ENCODE results near the gene SPINT1.

SPINT1 gene

DNA sequence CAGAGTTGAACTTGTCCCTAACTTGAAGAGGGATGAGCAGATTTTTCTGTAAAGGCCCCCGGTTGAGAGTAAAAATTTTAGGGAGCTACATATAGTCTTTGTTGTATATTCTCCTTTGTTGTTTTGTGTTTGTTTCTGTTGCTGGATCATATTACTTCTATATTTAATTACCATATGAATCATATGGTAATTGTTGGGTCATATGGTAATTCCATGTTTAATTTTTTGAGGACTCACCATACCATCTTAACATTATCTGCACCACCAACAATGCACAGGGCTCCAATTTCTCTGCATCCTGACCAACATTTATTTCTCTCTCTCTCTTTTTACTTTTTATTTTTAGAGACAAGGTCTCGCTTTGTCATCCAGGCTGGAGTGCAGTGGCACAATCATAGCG, 44.3 kb upstream of the SPINT1 start (continued):
- TF ChIP-seq, protein P1, sequence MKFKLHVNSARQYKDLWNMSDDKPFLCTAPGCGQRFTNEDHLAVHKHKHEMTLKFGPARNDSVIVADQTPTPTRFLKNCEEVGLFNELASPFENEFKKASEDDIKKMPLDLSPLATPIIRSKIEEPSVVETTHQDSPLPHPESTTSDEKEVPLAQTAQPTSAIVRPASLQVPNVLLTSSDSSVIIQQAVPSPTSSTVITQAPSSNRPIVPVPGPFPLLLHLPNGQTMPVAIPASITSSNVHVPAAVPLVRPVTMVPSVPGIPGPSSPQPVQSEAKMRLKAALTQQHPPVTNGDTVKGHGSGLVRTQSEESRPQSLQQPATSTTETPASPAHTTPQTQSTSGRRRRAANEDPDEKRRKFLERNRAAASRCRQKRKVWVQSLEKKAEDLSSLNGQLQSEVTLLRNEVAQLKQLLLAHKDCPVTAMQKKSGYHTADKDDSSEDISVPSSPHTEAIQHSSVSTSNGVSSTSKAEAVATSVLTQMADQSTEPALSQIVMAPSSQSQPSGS (tag by site-specific recombination; IDR thresholded peaks at IDR 0.05; ENCODE audit: low read depth), result no peak
- TF ChIP-seq BCL11B (tag by site-specific recombination; IDR thresholded peaks at IDR 0.05; ENCODE audit: low read depth), result no peak
- TF ChIP-seq ZNF670 (tag by site-specific recombination; IDR thresholded peaks at IDR 0.05; ENCODE audit: low read depth), result no peak
- TF ChIP-seq GLIS2 (tag by site-specific recombination; IDR thresholded peaks at IDR 0.05), result no peak
- no peak for TF ChIP-seq ZNF146 (tag by site-specific recombination; IDR thresholded peaks at IDR 0.05)
- no peak for TF ChIP-seq MYNN (tag by site-specific recombination; IDR thresholded peaks at IDR 0.05; ENCODE audit: borderline replicate concordance)
- TF ChIP-seq ZBTB7A (tag by site-specific recombination; IDR thresholded peaks at IDR 0.05; ENCODE audit: low read depth), result no peak
- TF ChIP-seq TRIM28 (IDR thresholded peaks at IDR 0.05; ENCODE audit: borderline replicate concordance, low read length), result no peak
- no peak for TF ChIP-seq ZNF394 (tag by site-specific recombination; IDR thresholded peaks at IDR 0.05; ENCODE audit: borderline replicate concordance)
- TF ChIP-seq ZNF677 (tag by site-specific recombination; IDR thresholded peaks at IDR 0.05), result no peak
- no peak for TF ChIP-seq ZNF701 (tag by site-specific recombination; IDR thresholded peaks at IDR 0.05)

DNA sequence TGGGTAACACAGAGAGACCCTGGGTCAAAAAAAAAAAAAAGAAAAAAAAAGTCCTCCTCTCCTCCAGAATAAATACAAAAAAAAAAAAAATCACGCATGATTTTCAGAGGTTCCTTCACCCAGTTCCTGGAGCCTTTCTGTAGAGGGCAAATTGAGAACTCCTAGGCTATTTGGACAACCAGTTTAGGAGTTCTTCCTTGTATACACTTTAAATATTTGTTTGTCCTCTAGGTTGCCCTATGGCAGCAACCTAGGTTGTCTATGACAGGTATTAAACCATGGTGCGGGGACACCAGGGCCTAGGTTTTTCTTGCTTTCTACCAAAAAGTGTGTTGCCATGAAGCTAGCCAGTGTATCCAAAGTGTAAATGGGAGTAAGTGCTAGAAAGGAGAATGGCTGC, 40.8 kb upstream of the SPINT1 start:
- ChIA-PET CTCF (interaction anchor here (1.8 kb wide), 1 partner anchor 18 kb away, joined by 5 read pairs; no protein-coding TSS in a partner anchor), POLR2A (no interaction called here)
- TF ChIP-seq ZNF350 (tag by site-specific recombination; IDR thresholded peaks at IDR 0.05) (no peak), ZBTB7A (tag by site-specific recombination; IDR thresholded peaks at IDR 0.05; ENCODE audit: low read depth) (no peak), HOXA7 (CRISPR knock-in tag; IDR thresholded peaks at IDR 0.05; ENCODE audit: borderline replicate concordance) (no peak), ZNF747 (tag by site-specific recombination; IDR thresholded peaks at IDR 0.05) (no peak), ZNF23 (tag by site-specific recombination; IDR thresholded peaks at IDR 0.05; ENCODE audit: borderline replicate concordance) (no peak), SP3 (tag by site-specific recombination; IDR thresholded peaks at IDR 0.05) (no peak), KLF1 (tag by site-specific recombination; IDR thresholded peaks at IDR 0.05) (no peak), ZNF248 (tag by site-specific recombination; IDR thresholded peaks at IDR 0.05) (no peak), ZNF140 (tag by site-specific recombination; IDR thresholded peaks at IDR 0.05) (no peak), ZNF274 (IDR thresholded peaks at IDR 0.05; ENCODE audit: low read length) (no peak), ZNF274 (tag by site-specific recombination; IDR thresholded peaks at IDR 0.05; ENCODE audit: borderline replicate concordance) (no peak), ZNF175 (tag by site-specific recombination; IDR thresholded peaks at IDR 0.05) (no peak), MZF1 (tag by site-specific recombination; IDR thresholded peaks at IDR 0.05; ENCODE audit: borderline replicate concordance) (no peak)
- TF ChIP-seq, protein P2, sequence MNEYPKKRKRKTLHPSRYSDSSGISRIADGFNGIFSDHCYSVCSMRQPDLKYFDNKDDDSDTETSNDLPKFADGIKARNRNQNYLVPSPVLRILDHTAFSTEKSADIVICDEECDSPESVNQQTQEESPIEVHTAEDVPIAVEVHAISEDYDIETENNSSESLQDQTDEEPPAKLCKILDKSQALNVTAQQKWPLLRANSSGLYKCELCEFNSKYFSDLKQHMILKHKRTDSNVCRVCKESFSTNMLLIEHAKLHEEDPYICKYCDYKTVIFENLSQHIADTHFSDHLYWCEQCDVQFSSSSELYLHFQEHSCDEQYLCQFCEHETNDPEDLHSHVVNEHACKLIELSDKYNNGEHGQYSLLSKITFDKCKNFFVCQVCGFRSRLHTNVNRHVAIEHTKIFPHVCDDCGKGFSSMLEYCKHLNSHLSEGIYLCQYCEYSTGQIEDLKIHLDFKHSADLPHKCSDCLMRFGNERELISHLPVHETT (tag by site-specific recombination; IDR thresholded peaks at IDR 0.05), result no peak
- TF ChIP-seq, protein P3, sequence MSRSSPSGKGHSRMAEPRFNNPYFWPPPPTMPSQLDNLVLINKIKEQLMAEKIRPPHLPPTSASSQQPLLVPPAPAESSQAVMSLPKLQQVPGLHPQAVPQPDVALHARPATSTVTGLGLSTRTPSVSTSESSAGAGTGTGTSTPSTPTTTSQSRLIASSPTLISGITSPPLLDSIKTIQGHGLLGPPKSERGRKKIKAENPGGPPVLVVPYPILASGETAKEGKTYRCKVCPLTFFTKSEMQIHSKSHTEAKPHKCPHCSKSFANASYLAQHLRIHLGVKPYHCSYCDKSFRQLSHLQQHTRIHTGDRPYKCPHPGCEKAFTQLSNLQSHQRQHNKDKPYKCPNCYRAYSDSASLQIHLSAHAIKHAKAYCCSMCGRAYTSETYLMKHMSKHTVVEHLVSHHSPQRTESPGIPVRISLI (tag by site-specific recombination; IDR thresholded peaks at IDR 0.05), result no peak
- TF ChIP-seq, protein P4, sequence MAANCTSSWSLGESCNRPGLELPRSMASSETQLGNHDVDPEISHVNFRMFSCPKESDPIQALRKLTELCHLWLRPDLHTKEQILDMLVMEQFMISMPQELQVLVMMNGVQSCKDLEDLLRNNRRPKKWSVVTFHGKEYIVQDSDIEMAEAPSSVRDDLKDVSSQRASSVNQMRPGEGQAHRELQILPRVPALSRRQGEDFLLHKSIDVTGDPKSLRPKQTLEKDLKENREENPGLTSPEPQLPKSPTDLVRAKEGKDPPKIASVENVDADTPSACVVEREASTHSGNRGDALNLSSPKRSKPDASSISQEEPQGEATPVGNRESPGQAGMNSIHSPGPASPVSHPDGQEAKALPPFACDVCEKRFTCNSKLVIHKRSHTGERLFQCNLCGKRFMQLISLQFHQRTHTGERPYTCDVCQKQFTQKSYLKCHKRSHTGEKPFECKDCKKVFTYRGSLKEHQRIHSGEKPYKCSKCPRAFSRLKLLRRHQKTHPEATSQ (tag by site-specific recombination; IDR thresholded peaks at IDR 0.05), result no peak
- TF ChIP-seq, protein P5, sequence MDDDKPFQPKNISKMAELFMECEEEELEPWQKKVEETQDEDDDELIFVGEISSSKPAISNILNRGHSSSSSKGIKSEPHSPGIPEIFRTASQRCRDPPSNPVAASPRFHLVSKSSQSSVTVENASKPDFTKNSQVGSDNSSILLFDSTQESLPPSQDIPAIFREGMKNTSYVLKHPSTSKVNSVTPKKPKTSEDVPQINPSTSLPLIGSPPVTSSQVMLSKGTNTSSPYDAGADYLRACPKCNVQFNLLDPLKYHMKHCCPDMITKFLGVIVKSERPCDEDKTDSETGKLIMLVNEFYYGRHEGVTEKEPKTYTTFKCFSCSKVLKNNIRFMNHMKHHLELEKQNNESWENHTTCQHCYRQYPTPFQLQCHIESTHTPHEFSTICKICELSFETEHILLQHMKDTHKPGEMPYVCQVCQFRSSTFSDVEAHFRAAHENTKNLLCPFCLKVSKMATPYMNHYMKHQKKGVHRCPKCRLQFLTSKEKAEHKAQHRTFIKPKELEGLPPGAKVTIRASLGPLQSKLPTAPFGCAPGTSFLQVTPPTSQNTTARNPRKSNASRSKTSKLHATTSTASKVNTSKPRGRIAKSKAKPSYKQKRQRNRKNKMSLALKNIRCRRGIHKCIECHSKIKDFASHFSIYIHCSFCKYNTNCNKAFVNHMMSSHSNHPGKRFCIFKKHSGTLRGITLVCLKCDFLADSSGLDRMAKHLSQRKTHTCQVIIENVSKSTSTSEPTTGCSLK (tag by site-specific recombination; IDR thresholded peaks at IDR 0.05), result no peak
- TF ChIP-seq, protein P6, sequence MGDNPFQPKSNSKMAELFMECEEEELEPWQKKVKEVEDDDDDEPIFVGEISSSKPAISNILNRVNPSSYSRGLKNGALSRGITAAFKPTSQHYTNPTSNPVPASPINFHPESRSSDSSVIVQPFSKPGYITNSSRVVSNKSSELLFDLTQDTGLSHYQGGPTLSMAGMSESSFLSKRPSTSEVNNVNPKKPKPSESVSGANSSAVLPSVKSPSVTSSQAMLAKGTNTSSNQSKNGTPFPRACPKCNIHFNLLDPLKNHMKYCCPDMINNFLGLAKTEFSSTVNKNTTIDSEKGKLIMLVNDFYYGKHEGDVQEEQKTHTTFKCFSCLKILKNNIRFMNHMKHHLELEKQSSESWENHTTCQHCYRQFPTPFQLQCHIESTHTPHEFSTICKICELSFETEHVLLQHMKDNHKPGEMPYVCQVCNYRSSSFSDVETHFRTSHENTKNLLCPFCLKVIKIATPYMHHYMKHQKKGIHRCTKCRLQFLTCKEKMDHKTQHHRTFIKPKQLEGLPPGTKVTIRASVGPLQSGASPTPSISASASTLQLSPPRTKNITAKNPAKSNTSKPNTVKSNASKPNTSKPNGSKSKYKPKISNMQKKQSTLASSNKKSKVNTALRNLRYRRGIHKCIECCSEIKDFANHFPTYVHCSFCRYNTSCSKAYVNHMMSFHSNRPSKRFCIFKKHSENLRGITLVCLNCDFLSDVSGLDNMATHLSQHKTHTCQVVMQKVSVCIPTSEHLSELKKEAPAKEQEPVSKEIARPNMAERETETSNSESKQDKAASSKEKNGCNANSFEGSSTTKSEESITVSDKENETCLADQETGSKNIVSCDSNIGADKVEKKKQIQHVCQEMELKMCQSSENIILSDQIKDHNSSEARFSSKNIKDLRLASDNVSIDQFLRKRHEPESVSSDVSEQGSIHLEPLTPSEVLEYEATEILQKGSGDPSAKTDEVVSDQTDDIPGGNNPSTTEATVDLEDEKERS (tag by site-specific recombination; IDR thresholded peaks at IDR 0.05), result no peak
- no peak overlapping the region for H3K27ac ChIP-seq (ENCODE audit: extremely low read depth, low read depth, low read length)
- H3K4me1 ChIP-seq (ENCODE audit: control insufficient read depth, insufficient read depth, low read length), result no peaks in the 10 kb centered on the region
- no peak overlapping the region for H3K4me3 ChIP-seq (ENCODE audit: low read depth, low read length)
- no peaks in the 10 kb centered on the region for H3K9me3 ChIP-seq (ENCODE audit: control insufficient read depth, insufficient read depth, low read depth, low read length)
- H3K36me3 ChIP-seq (ENCODE audit: control insufficient read depth in 2 of 2, insufficient read depth in 1 of 2, low read length in 2 of 2), result no peaks in the 10 kb centered on the region; a peak in 1 of 3 replicates
